Subcutaneous adipose tissue (tissue), 4 donors: ENCODE measurements around the gene EEF2K. TPM values are rescaled to one million over a fixed set of nuclear protein-coding genes. Genes with fewer than 3 reads are reported as not detected.

Experiments used
- total RNA-seq, 4 donors: library from RNA; depleted of rRNA; stranded (reverse); fragments of >200 nt; gene quantifications; one replicate each; pipeline ENCODE4 v1.1.0, GENCODE V29; 2016
- TF ChIP-seq, protein P1 (sequence below): fragments of 450-650 bp; IDR thresholded peaks from one replicate; pipeline ENCODE4 v1.5.1; 2016; ENCODE audit warnings: low read depth, mild to moderate bottlenecking, control low read depth, antibody characterized with exemption, moderate library complexity

The EEF2K gene
- total RNA-seq, 4 donors from 2014 or later: 24.6 to 55.6 (median 35.7) TPM

DNA sequence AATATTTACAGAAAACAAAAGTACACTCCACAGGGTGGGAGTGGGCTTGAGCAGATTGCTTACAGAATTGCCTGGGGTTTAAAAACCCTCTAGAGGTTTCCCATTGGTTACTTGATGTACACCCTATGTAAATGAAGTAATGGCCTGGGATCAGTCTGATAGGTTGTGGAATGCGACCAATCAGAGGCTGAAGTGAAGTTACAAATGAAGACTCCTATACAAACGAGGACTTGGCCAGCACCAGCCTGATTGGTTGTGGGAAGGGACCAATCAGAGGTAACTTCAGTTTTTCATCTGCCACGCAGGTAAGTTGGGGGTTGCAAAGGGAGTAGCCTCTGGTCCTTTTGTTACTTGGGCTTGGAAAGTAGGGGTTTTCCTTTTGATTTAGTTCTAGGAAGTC, 8.8 kb downstream of the EEF2K start:
- TF ChIP-seq, protein P1, sequence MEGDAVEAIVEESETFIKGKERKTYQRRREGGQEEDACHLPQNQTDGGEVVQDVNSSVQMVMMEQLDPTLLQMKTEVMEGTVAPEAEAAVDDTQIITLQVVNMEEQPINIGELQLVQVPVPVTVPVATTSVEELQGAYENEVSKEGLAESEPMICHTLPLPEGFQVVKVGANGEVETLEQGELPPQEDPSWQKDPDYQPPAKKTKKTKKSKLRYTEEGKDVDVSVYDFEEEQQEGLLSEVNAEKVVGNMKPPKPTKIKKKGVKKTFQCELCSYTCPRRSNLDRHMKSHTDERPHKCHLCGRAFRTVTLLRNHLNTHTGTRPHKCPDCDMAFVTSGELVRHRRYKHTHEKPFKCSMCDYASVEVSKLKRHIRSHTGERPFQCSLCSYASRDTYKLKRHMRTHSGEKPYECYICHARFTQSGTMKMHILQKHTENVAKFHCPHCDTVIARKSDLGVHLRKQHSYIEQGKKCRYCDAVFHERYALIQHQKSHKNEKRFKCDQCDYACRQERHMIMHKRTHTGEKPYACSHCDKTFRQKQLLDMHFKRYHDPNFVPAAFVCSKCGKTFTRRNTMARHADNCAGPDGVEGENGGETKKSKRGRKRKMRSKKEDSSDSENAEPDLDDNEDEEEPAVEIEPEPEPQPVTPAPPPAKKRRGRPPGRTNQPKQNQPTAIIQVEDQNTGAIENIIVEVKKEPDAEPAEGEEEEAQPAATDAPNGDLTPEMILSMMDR: no peak

DNA sequence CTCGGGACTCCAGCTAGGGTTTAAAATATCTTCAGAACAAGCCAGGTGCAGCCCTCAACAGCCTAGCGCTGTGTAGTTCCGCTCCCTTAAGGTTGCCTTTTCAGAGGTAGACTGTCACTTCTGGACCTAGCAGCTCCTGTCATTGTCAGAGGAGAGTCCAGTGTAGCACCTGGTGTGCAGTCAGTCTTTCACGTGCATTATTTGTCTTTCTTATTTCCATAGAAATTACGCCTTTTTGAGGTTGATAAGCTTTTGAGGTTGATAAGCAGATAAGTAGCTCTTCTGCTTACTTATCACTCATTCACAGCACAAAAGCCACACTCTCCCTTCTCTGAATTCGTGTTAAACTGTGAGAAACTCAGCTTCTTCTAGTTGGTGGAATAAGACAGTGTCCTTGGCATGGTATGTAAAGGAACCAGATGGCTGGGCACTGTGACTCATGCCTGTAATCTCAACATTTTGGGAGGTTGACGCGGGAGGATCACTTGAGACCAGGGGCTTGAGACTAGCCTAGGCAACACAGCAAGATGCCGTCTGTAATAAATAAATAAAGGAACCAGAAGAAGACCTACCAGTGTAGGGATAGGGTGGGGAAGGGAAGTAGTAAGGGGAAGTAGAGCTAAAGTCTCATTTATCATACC, 10.2 kb downstream of the EEF2K start:
- TF ChIP-seq, protein P1: no peak

DNA sequence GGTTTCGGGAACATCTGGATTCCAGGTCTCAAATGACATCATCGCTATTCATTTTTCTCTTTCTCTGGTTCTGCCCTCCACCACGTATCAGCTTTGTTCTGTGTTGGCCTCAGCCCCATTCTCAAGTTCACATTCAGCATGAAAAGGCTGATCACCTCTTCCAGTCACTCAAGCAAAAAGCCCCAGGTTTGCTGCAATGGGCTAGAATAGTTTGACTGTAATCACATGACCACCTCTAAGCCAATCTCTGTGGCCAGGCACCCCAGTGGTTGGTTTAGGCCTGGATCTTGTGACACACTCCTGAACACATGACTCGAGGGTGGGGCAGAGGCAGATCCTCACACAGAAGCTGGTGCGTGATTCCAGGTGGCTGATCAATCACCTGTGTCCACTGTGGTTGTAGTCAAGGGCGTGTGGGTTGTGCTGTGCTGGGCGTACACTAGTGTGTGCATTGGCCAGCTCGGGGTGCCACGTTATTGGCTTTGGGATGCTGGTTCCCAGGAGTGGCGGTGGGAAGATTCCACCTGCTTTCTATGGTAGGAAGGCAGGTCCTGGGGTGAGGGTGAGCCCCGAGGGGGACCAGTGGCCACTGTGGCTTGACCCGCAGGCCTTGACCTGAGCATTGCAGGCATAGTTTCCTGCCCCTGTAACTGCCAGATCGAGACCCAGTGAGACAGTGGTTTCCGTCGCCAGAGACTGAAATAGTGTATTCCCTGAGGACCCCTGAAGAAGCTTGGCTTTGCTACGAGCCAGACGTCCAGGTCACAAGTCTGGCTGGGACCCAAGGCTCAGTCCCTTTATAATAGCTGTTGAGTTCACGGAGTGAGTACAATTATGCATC, 12.0 kb downstream of the EEF2K start:
- TF ChIP-seq, protein P1: no peak

DNA sequence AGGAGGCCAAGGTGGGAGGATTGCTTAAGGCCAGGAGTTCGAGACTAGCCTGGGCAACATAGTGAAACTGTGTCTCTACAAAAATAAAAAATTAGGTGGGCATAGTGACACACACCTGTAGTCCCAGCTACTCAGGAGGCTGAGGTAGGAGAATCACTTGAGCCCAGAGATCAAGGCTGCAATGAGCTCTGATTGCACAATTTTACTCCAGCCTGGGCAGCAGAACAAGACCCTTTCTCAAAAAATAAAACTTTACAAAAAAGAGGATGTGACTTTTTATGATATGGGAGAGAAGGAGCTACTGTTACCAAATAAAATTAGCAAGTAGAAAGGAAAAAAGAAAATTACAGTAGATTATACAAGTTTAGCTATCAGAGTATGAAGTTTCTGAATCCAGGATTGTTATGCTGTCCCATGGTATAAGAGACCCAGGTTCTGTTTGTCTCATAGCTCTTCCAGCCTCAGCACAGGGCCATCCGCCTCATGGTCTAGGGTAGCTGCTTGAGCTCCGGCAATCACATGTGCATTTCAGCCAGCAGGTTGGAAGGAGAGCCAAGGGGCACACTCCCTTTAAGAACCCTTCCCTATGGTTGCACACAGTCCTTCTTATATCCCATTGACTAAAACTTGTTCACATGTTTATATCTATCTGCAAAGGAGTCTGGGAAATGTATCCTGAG, 13.5 kb downstream of the EEF2K start:
- TF ChIP-seq, protein P1: no peak

DNA sequence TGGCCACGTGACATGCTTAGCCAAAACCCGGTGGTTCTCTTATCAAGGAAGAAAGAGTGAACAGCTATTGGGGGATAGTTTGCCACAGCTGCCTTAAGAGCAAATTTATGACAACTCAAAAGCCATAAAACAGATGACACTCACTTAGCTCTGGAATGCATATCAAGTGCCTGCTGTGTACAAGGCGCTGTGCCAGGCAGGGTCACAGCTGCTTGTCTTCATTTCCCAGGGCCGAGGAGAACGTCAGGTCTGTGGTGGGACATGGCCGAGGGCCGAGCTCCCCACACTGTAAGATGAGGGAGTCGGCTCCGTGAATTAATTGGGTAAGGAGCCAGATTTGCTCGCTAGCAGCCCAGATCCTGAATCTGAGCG, 14.0 kb downstream of the EEF2K start:
- TF ChIP-seq, protein P1: no peak

DNA sequence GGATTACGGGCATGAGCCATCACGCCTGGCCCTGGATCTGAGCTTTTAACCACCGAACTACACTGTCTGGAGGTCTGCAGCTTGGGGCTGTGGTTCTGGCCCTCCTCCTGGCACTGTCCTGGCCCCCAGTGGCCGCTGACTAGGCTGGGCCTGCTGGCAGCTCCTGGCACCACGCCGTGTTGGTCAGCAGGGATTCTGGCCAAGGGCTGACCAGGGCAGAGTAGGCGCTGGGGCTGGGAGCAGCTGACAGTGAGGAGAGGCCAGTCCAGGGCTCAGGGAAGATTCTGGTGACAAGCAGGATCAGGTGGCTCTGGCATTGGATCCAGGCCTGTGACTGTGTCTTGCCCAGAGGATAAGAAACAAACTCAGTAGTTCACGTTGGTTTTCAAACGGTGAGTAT, 14.6 kb downstream of the EEF2K start:
- TF ChIP-seq, protein P1: no peak

DNA sequence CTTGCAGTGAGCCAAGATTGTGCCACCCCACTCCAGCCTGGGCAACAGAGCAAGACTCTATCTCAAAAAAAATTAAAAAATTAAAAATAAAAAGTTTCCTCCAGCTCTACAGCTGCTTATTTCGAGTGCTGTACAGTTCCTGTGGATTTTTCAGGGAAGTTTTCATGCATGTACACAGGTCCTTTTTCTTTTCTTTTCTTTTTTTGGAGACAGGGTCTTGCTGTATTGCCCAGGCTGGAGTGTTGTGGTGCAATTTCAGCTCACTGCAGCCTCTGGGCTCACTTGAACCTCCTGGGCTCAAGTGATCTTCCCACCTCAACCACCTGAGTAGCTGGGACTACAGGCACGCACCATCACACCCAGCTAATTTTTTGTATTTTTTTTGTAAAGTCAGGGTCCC, 15.9 kb downstream of the EEF2K start:
- TF ChIP-seq, protein P1: no peak
